Neural progenitor cell (in vitro differentiated cells): ENCODE results near the gene SH3GL1.

ENCODE experiments used
- CTCF ChIP-seq: fragments of 200-600 bp; sonication (generic); IDR thresholded peaks from 2 replicates; pipeline ENCODE4 v1.5.1; 2017; ENCODE audit warnings: antibody characterized with exemption, mild to moderate bottlenecking
- EZH2 ChIP-seq: fragments of 200-600 bp; sonication (generic); IDR thresholded peaks from 2 replicates; pipeline ENCODE4 v1.6.1; 2017; ENCODE audit warnings: antibody characterized with exemption, mild to moderate bottlenecking, moderate library complexity
- EZH2phosphoT487 ChIP-seq: fragments of 200-600 bp; sonication (generic); IDR thresholded peaks from 2 replicates; pipeline ENCODE4 v1.6.1; 2017; ENCODE audit warnings: antibody characterized with exemption

- TF ChIP-seq EZH2 (no peak), CTCF (no peak), EZH2phosphoT487 (no peak)
Observed at GRCh38 chr19:4359627-4360000, 40.7 kb downstream of the SH3GL1 start.
